Measurements from ENCODE around the gene CCDC171.
"Not testable (repeated sequence)": the region's sequence is repeated elsewhere in the genome, so short reads cannot be mapped to it uniquely, and the experiment has no call there.

The CCDC171 gene

DNA sequence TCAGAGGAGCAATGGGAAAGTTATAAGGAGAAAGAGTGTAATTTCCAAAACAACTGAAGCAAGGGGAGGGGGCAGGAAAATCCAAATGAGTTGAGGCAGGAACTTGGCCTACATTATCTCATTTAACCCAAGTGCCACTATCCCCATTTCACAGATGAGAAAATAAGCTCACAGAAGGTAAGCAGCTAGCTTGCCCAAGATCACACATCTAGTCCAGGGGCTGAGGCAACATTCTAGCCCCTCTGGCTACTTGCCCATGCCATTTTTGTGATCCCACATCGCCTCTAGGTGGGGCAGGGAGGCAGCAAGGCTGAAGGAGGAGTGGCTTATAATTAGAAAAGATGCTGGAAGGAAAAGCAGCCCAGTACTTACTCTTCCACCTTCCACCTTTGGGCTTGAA lies 39.5 kb upstream of the CCDC171 start:
- FAIRE-seq: no peak
- TF ChIP-seq, protein P1, sequence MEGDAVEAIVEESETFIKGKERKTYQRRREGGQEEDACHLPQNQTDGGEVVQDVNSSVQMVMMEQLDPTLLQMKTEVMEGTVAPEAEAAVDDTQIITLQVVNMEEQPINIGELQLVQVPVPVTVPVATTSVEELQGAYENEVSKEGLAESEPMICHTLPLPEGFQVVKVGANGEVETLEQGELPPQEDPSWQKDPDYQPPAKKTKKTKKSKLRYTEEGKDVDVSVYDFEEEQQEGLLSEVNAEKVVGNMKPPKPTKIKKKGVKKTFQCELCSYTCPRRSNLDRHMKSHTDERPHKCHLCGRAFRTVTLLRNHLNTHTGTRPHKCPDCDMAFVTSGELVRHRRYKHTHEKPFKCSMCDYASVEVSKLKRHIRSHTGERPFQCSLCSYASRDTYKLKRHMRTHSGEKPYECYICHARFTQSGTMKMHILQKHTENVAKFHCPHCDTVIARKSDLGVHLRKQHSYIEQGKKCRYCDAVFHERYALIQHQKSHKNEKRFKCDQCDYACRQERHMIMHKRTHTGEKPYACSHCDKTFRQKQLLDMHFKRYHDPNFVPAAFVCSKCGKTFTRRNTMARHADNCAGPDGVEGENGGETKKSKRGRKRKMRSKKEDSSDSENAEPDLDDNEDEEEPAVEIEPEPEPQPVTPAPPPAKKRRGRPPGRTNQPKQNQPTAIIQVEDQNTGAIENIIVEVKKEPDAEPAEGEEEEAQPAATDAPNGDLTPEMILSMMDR (IDR thresholded peaks at IDR 0.05; ENCODE audit: insufficient read depth, missing control alignments): peak; percentile 23
- no peak for DNase-seq (ENCODE audit: insufficient read length, low spot score)

DNA sequence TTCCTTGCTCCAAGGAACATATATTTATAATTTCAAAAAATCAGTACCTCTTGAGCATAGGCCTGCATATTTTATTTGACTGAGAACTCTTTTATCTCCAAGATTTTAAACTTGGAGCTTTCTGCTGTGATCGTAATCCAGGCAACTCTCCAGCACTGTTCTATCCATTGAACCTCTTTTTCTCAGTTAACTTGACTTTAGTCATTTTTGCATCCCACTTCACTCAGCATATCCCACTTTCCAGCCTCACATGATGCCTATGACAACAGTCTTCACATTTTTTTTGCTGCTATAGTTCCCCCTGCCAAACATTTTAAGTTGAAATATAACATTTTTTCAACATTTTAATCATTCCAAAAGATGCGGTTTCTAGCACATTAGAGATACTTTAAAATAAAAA lies 33.0 kb upstream of the CCDC171 start:
- FAIRE-seq (no peak), DNase-seq (ENCODE audit: insufficient read length, low spot score) (no peak)
- TF ChIP-seq, protein P1 (IDR thresholded peaks at IDR 0.05; ENCODE audit: insufficient read depth, missing control alignments): no peak

DNA sequence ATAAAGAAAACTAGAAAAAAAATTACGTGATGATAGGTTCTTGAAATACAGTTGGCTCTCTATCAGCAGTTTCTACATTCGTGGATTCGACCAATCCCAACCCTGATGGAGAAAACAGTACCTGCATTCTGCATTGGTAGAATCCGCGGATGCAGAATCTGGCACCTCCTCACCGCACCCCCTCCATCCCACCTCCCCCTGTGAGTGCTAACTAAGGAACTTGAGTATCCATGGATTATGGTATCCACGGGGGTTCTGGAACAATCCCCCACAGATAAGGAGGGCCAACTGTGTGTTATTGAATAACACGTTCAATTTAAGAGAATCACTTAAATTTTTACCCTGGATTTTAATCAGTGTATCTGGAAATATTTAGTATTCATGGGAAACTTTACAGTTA lies 31.6 kb upstream of the CCDC171 start:
- no peak for DNase-seq (ENCODE audit: insufficient read length, low spot score)
- TF ChIP-seq, protein P1 (IDR thresholded peaks at IDR 0.05; ENCODE audit: insufficient read depth, missing control alignments): no peak
- no peak for FAIRE-seq

DNA sequence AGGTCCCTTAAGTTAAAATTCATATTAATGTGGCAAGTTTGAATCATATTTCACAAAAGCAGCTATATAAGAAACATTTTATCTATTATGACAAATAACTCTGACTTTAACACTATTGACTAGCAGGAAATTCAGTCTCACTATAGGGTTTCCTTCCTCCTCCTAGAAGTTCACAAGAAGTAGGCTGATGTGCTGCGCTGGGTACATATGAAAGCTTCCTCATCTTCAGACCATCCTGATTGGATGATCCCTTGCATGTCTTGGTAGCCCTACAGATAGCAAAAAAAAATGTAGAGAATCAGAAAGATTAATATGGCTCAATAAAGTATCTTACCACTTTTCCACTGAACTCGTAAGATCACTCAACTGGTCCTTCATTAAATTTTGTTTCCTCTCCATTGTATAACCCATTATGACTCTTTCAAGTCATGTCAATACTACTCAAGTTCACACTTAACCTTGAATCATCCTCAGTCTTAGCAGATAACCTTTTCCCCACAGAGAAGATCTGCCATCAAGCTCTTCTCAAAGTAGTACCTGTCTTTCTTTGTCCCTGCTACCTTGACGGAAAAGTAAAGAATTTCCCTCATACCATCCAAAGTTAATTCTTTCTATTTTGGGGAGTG lies 30.6 kb upstream of the CCDC171 start:
- TF ChIP-seq, protein P1 (IDR thresholded peaks at IDR 0.05; ENCODE audit: insufficient read depth, missing control alignments): no peak
- FAIRE-seq (no peak), DNase-seq (ENCODE audit: insufficient read length, low spot score) (no peak)

DNA sequence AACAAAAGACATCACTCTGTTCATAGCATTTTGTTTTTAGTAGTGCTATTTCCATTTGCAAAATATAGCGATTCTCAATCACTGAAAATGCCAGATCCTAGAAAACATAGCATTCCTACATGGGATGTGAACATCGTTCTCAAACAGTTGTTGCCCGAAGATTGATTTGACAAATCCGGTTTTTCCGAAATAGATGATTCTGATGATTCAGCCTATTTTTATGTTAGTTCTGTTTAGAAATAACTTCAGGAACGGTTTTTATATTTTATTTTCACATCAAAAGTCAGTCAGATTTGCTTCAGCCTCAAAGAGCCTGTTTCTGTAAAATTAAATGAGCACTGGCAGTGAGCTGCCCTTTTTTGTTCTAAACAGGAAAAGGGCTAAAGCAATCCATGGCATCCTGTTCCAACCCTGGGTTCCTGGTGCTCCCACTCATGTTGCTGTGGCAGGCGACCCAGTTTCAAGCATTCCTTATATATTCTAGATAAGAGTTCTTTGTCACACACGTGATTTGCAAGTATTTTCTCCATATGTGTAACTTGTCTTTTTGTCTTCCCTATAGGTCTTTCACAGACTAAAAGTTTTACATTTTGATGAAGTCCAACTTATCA lies 27.9 kb upstream of the CCDC171 start:
- DNase-seq (ENCODE audit: insufficient read length, low spot score) (no peak), FAIRE-seq (no peak)
- TF ChIP-seq, protein P1 (IDR thresholded peaks at IDR 0.05; ENCODE audit: insufficient read depth, missing control alignments): no peak

DNA sequence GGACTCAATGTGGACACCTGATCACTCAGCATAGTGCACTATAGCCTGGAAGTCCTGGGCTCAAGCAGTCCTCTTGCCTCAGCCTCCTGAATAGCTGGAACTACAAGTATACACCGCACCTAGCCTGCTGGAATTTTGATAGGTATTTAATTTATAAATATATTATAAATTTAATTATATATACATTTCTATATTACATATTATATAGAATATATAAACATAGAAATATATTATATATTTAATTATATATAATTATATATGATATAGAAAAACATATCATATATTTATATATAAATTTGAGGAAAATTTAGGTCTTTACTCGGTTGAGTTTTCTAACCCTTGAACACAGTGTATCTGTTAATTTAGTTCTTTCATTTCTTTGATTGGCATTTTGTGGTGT lies 26.9 kb upstream of the CCDC171 start:
- no peak for DNase-seq (ENCODE audit: insufficient read length, low spot score)
- FAIRE-seq: no peak
- TF ChIP-seq, protein P1 (IDR thresholded peaks at IDR 0.05; ENCODE audit: insufficient read depth, missing control alignments): no peak

DNA sequence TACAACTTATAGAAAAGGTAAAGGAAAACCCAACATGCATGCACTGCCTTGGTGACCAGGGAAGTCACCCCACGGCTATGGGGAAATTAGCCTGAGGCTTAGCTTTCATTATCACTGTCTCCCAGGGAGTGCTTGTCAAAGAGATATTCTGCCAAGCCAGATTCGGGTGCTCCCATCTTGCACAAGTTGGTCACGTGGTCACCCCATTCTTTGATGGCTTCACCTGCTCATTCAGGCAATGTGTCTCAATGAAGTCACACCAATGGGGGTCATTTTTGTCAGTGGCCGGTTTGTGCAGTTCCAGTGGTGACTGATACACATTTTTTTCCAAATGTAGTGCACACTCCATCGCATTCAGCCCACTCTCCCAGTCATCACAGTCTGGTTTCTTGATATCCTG lies 25.8 kb upstream of the CCDC171 start:
- DNase-seq (ENCODE audit: insufficient read length, low spot score); FAIRE-seq: not testable (repeated sequence)
